Liver (tissue), 9 donors: Measurements from ENCODE around the gene GHR. TPM values are rescaled to one million over a fixed set of nuclear protein-coding genes. Genes with fewer than 3 reads are reported as not detected.

ENCODE experiments used
- DNase-seq: peaks from one replicate; pipeline ENCODE4 v3.0.0-alpha.2; 2017; ENCODE audit warnings: low spot score
- H3K27ac ChIP-seq, 2 donors: one replicate each; pipeline ENCODE4 v1.7.0; 2013; ENCODE audit warnings: inconsistent platforms in 2 of 2, low read length in 2 of 2, control low read depth in 1 of 2, low read depth in 1 of 2, mild to moderate bottlenecking in 1 of 2
- H3K27me3 ChIP-seq, 4 donors: one replicate each; pipeline versions ENCODE4 v1.6.1 to v1.7.0; 2013; ENCODE audit warnings: low read length in 3 of 4, inconsistent platforms in 1 of 4, mild to moderate bottlenecking in 1 of 4, moderate library complexity in 1 of 4; ENCODE audit not compliant: control insufficient read depth in 4 of 4, insufficient read depth in 4 of 4
- H3K36me3 ChIP-seq, 4 donors: one replicate each; pipeline versions ENCODE4 v1.6.1 to v1.7.0; 2013; ENCODE audit warnings: low read length in 3 of 4, mild to moderate bottlenecking in 3 of 4, low read depth in 1 of 4, moderate library complexity in 1 of 4; ENCODE audit not compliant: control insufficient read depth in 4 of 4, insufficient read depth in 3 of 4
- H3K4me1 ChIP-seq, 4 donors: one replicate each; pipeline versions ENCODE4 v1.6.1 to v1.7.0; 2013; ENCODE audit warnings: low read length in 3 of 4, mild to moderate bottlenecking in 3 of 4, moderate library complexity in 1 of 4; ENCODE audit not compliant: control insufficient read depth in 4 of 4, insufficient read depth in 4 of 4
- H3K4me3 ChIP-seq, 3 donors: one replicate each; pipeline versions ENCODE4 v1.6.1 to v1.7.0; 2013; ENCODE audit warnings: low read length in 3 of 3, control low read depth in 1 of 3, low read depth in 1 of 3, mild to moderate bottlenecking in 1 of 3
- H3K9ac ChIP-seq, 2 donors: one replicate each; pipeline ENCODE4 v1.7.0; 2013; ENCODE audit warnings: low read length in 2 of 2, mild to moderate bottlenecking in 2 of 2, moderate library complexity in 2 of 2, control low read depth in 1 of 2, low read depth in 1 of 2
- H3K9me3 ChIP-seq, 4 donors: one replicate each; pipeline versions ENCODE4 v1.6.1 to v1.7.0; 2013; ENCODE audit warnings: low read length in 3 of 4; ENCODE audit not compliant: control insufficient read depth in 4 of 4
- EGR1 ChIP-seq, 2 donors: IDR thresholded peaks; 2 replicates each; pipeline ENCODE4 v1.6.1; 2016 to 2018; ENCODE audit warnings: antibody characterized with exemption in 2 of 2, low read depth in 2 of 2
- FOXA2 ChIP-seq: IDR thresholded peaks from 2 replicates; pipeline ENCODE4 v1.6.1; 2016; ENCODE audit warnings: antibody characterized with exemption
- GABPA ChIP-seq, 2 donors: IDR thresholded peaks in 1 of 2; conservative IDR thresholded peaks in 1 of 2; 2 replicates each; pipeline ENCODE4 v1.6.1; 2016; ENCODE audit warnings: antibody characterized with exemption in 2 of 2, mild to moderate bottlenecking in 1 of 2, moderate library complexity in 1 of 2
- HNF4A ChIP-seq, 2 donors: conservative IDR thresholded peaks; 2 replicates each; pipeline ENCODE4 v1.6.1; 2016; ENCODE audit warnings: antibody characterized with exemption in 2 of 2, mild to moderate bottlenecking in 2 of 2
- HNF4G ChIP-seq: IDR thresholded peaks from 2 replicates; pipeline ENCODE4 v1.6.1; 2016; ENCODE audit warnings: antibody characterized with exemption
- NR2F2 ChIP-seq: IDR thresholded peaks from 2 replicates; pipeline ENCODE4 v1.6.1; 2016; ENCODE audit warnings: antibody characterized with exemption
- RAD21 ChIP-seq, 2 donors: IDR thresholded peaks; 2 replicates each; pipeline ENCODE4 v1.6.1; 2016; ENCODE audit warnings: antibody characterized with exemption in 2 of 2, mild to moderate bottlenecking in 2 of 2
- RXRA ChIP-seq, 2 donors: IDR thresholded peaks; 2 replicates each; pipeline ENCODE4 v1.6.1; 2017 to 2018; ENCODE audit warnings: antibody characterized with exemption in 2 of 2, mild to moderate bottlenecking in 1 of 2
- TAF1 ChIP-seq: conservative IDR thresholded peaks from 2 replicates; pipeline ENCODE4 v1.6.1; 2016; ENCODE audit warnings: antibody characterized with exemption, mild to moderate bottlenecking
- WGBS: extraction: QIAGEN DNeasy Blood & Tissue Kit; methylation state at CpG from one replicate; pipeline ENCODE4 v1.1.7; 2013; 5-methylcytosine and 5-hydroxymethylcytosine counted together
- polyA plus RNA-seq, 2 donors: library from polyadenylated mRNA; stranded (reverse) in 1 of 2; unstranded in 1 of 2; fragments of 200-250 nt in 1 of 2; fragments of >200 nt in 1 of 2; fragmentation: Nextera tagmentation in 1 of 2; extraction: Ambion mirVana in 1 of 2; gene quantifications; one replicate each; pipeline versions ENCODE4 v1.2.1 to v1.2.3, GENCODE V29; 2013 to 2015
- total RNA-seq, 2 donors: library from RNA; depleted of rRNA; stranded (reverse); fragments of >200 nt; gene quantifications; one replicate each; pipeline ENCODE4 v1.2.3, GENCODE V29; 2014
- TF ChIP-seq, protein P1 (sequence below): fragments of 150-350 bp; IDR thresholded peaks from 2 replicates; pipeline ENCODE4 v1.5.1; 2017; ENCODE audit warnings: improper control_type of control experiment, low read depth, low read length; ENCODE audit not compliant: missing input control
- TF ChIP-seq, protein P2 (sequence below): IDR thresholded peaks from 2 replicates; pipeline ENCODE4 v1.6.1; 2016; ENCODE audit warnings: antibody characterized with exemption
- TF ChIP-seq, protein P3 (sequence below): IDR thresholded peaks from 2 replicates; pipeline ENCODE4 v1.6.1; 2016; ENCODE audit warnings: antibody characterized with exemption, mild to moderate bottlenecking
- TF ChIP-seq, protein P4 (sequence below): IDR thresholded peaks from 2 replicates; pipeline ENCODE4 v1.6.1; 2016; ENCODE audit warnings: antibody characterized with exemption
- donor health status: healthy.
- donor health status: healthy.
- donor health status: healthy.
- donor health status: healthy.
- donor health status: healthy.

The GHR gene
- total and polyA plus RNA-seq, 4 donors, result 6.6 to 104 (median 20.9) TPM

DNA sequence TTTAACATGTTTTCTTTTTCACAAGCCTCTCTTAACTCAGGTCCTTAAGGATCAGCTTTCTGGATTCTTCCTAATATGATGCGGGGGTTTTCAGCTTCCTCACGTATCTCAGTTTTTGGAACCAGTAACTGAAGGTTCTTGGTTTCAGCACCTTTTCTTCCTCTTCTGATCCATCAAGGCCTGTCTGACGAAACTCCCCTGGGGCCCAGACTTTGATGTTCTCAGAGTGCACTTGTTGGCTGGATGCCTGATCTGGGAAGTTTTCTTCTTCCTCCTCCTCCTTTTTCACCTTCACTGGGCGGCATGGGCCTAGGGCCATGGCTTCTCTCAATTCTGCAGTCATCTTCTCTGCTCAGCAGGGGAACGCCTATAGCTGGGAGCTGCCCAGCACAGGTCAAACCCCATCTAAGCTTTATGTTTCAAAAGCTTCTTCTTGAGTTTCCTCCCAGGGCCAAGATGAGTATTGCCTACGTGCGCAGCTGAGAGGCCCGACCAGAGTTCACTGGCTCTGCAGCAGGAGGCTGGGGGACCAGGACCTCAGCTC, 44.8 kb downstream of the GHR start:
- TF ChIP-seq TAF1 (no peak), EGR1 (IDR thresholded peaks at IDR 0.05; ENCODE audit: low read depth in 2 of 2) (no peak), HNF4A (conservative IDR thresholded peaks at IDR 0.05) (no peak), GABPA (IDR thresholded peaks at IDR 0.05 in 1 of 2, conservative IDR thresholded peaks at IDR 0.05 in 1 of 2) (no peak), NR2F2 (no peak)
- TF ChIP-seq, protein P1, sequence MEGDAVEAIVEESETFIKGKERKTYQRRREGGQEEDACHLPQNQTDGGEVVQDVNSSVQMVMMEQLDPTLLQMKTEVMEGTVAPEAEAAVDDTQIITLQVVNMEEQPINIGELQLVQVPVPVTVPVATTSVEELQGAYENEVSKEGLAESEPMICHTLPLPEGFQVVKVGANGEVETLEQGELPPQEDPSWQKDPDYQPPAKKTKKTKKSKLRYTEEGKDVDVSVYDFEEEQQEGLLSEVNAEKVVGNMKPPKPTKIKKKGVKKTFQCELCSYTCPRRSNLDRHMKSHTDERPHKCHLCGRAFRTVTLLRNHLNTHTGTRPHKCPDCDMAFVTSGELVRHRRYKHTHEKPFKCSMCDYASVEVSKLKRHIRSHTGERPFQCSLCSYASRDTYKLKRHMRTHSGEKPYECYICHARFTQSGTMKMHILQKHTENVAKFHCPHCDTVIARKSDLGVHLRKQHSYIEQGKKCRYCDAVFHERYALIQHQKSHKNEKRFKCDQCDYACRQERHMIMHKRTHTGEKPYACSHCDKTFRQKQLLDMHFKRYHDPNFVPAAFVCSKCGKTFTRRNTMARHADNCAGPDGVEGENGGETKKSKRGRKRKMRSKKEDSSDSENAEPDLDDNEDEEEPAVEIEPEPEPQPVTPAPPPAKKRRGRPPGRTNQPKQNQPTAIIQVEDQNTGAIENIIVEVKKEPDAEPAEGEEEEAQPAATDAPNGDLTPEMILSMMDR, result no peak
- TF ChIP-seq, protein P2, sequence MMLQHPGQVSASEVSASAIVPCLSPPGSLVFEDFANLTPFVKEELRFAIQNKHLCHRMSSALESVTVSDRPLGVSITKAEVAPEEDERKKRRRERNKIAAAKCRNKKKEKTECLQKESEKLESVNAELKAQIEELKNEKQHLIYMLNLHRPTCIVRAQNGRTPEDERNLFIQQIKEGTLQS, result no peak
- Histone ChIP-seq H3K36me3 (peaks cover 0 to 13% (median 4%) of the 10 kb centered on the region in 4 donors), H3K9ac (no peak overlapping the region), H3K9me3 (no peaks in the 10 kb centered on the region), H3K4me3 (no peak overlapping the region), H3K27ac (no peak overlapping the region), H3K27me3 (no peaks in the 10 kb centered on the region), H3K4me1 (no peaks in the 10 kb centered on the region)
- no peak for DNase-seq
- WGBS, result 94% methylated on average over 8 of the region's 8 CpGs

DNA sequence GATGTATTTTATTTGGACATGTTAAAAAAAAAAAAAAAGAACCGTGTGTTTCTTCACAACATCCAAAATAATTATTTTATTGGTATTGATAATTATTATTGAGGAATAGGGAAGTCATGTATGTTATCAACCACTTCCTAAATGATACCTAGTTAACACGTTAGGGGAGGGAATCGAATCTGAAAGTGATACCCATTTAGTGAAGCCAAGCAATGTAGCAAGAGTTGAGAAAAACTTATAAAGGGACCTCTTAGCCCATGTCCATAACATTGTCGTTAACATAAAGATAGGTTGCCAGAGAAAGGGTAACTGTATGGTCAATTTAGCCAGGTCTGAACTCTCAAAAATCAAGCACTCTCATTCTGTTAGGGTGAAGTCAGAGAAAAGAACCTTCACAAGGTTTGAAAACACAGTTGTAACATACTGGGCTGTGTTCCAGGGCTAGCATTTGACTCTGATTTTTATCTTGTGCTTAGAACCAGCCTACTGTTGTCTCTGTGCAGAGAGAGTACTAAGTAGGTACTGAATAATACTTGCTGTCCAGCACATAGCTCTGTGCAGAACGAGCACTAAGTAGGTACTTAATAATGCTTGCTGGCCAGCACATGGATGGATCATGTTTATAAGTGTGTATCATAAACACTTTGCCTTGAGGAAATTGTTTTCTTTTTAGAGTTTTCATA, 60.4 kb downstream of the GHR start:
- no peaks in the 10 kb centered on the region for H3K9me3 ChIP-seq
- no peak overlapping the region for H3K9ac ChIP-seq
- 73% methylated on average over 5 of the region's 5 CpGs for WGBS
- DNase-seq, result no peak
- H3K4me3 ChIP-seq, result no peak overlapping the region
- H3K36me3 ChIP-seq, result peaks cover 0 to 8% (median 0%) of the 10 kb centered on the region in 4 donors
- no peak for TF ChIP-seq RXRA (IDR thresholded peaks at IDR 0.05)
- no peak for TF ChIP-seq HNF4G
- peak in 1 of 2 donors; percentile 18 for TF ChIP-seq RAD21 (IDR thresholded peaks at IDR 0.05)
- no peak for TF ChIP-seq FOXA2
- TF ChIP-seq EGR1 (IDR thresholded peaks at IDR 0.05; ENCODE audit: low read depth in 2 of 2), result no peak
- TF ChIP-seq, protein P3, sequence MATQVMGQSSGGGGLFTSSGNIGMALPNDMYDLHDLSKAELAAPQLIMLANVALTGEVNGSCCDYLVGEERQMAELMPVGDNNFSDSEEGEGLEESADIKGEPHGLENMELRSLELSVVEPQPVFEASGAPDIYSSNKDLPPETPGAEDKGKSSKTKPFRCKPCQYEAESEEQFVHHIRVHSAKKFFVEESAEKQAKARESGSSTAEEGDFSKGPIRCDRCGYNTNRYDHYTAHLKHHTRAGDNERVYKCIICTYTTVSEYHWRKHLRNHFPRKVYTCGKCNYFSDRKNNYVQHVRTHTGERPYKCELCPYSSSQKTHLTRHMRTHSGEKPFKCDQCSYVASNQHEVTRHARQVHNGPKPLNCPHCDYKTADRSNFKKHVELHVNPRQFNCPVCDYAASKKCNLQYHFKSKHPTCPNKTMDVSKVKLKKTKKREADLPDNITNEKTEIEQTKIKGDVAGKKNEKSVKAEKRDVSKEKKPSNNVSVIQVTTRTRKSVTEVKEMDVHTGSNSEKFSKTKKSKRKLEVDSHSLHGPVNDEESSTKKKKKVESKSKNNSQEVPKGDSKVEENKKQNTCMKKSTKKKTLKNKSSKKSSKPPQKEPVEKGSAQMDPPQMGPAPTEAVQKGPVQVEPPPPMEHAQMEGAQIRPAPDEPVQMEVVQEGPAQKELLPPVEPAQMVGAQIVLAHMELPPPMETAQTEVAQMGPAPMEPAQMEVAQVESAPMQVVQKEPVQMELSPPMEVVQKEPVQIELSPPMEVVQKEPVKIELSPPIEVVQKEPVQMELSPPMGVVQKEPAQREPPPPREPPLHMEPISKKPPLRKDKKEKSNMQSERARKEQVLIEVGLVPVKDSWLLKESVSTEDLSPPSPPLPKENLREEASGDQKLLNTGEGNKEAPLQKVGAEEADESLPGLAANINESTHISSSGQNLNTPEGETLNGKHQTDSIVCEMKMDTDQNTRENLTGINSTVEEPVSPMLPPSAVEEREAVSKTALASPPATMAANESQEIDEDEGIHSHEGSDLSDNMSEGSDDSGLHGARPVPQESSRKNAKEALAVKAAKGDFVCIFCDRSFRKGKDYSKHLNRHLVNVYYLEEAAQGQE, result peak; percentile 94
- TF ChIP-seq, protein P4, sequence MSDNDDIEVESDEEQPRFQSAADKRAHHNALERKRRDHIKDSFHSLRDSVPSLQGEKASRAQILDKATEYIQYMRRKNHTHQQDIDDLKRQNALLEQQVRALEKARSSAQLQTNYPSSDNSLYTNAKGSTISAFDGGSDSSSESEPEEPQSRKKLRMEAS, result no peak
- H3K4me1 ChIP-seq, result peaks cover 0 to 12% (median 3%) of the 10 kb centered on the region in 4 donors
- no peak overlapping the region for H3K27ac ChIP-seq
- no peaks in the 10 kb centered on the region for H3K27me3 ChIP-seq
